Natural killer cell (primary cell): ENCODE data around the gene RHOC. TPM values are rescaled to one million over a fixed set of nuclear protein-coding genes. Genes with fewer than 3 reads are reported as not detected.

Experiments
- ATAC-seq, 3 donors: fragments of 150-1000 bp in 2 of 3; fragments of 200-7000 bp in 1 of 3; cut with Tn5 transposase; 1 replicate in 1 of 3; 2 replicates in 2 of 3; pipeline ENCODE4 v1.10.0; 2021; ENCODE audit warnings: mild to moderate bottlenecking in 2 of 3, moderate library complexity in 2 of 3
- DNase-seq, 2 donors: peaks; one replicate each; pipeline versions ENCODE4 v3.0.0 to v3.0.0-alpha.2; 2013 to 2021; ENCODE audit warnings: mixed read lengths in 1 of 2
- H3K27ac ChIP-seq: one replicate; pipeline ENCODE4 v1.5.1; 2013; ENCODE audit warnings: mild to moderate bottlenecking, low read length
- H3K27me3 ChIP-seq: one replicate; pipeline ENCODE4 v1.6.1; 2013; ENCODE audit warnings: low read length; ENCODE audit not compliant: control insufficient read depth, insufficient read depth
- H3K36me3 ChIP-seq: one replicate; pipeline ENCODE4 v1.6.1; 2013; ENCODE audit warnings: low read length; ENCODE audit not compliant: control insufficient read depth, insufficient read depth
- H3K4me1 ChIP-seq: one replicate; pipeline ENCODE4 v1.6.1; 2013; ENCODE audit warnings: low read length; ENCODE audit not compliant: control insufficient read depth, insufficient read depth
- H3K4me3 ChIP-seq: one replicate; pipeline ENCODE4 v1.5.1; 2013; ENCODE audit warnings: low read length
- H3K9me3 ChIP-seq: one replicate; pipeline ENCODE4 v1.6.1; 2013; ENCODE audit warnings: low read length; ENCODE audit not compliant: control insufficient read depth, insufficient read depth
- H3K27ac Mint-ChIP-seq, 2 donors: one replicate each; pipeline ENCODE4 v1.8.0; 2022; ENCODE audit warnings: mild to moderate bottlenecking in 2 of 2, mixed read lengths in 2 of 2, moderate library complexity in 1 of 2
- H3K27me3 Mint-ChIP-seq, 2 donors: one replicate each; pipeline ENCODE4 v1.8.0; 2022; ENCODE audit warnings: low read depth in 2 of 2, mixed read lengths in 2 of 2
- H3K36me3 Mint-ChIP-seq: one replicate; pipeline ENCODE4 v1.8.0; 2022; ENCODE audit warnings: mixed read lengths
- H3K4me1 Mint-ChIP-seq, 2 donors: one replicate each; pipeline ENCODE4 v1.8.0; 2022; ENCODE audit warnings: mixed read lengths in 2 of 2
- H3K4me3 Mint-ChIP-seq: one replicate; pipeline ENCODE4 v1.8.0; 2022; ENCODE audit warnings: mild to moderate bottlenecking, moderate library complexity, mixed read lengths
- H3K9me3 Mint-ChIP-seq, 2 donors: one replicate each; pipeline ENCODE4 v1.8.0; 2022; ENCODE audit warnings: mixed read lengths in 2 of 2
- WGBS: methylation state at CpG from one replicate; pipeline ENCODE4 v1.1.7; 2013; ENCODE audit warnings: missing lambda C conversion rate; ENCODE audit not compliant: insufficient coverage; 5-methylcytosine and 5-hydroxymethylcytosine counted together
- intact Hi-C: fragments of 100-400 bp; cut with micrococcal nuclease; formaldehyde crosslinking; loops from one replicate; pipeline ENCODE4 v1.14.2; 2022
- total RNA-seq, 4 donors: library from RNA; stranded (reverse); fragments of 120-200 nt in 1 of 4; gene quantifications; one replicate each; pipeline versions ENCODE4 v1.2.3 to v1.2.4, GENCODE V29; 2013 to 2022
- TF ChIP-seq, protein P1 (sequence below): fragments of 200-600 bp; IDR thresholded peaks from one replicate; pipeline ENCODE4 v1.8.0; 2022; ENCODE audit warnings: antibody characterized with exemption

The RHOC gene
- total RNA-seq, 3 donors from 2014 or later (not counting 1 experiment from before 2014, with no cell fraction given), result 161 to 199 (median 195) TPM

DNA sequence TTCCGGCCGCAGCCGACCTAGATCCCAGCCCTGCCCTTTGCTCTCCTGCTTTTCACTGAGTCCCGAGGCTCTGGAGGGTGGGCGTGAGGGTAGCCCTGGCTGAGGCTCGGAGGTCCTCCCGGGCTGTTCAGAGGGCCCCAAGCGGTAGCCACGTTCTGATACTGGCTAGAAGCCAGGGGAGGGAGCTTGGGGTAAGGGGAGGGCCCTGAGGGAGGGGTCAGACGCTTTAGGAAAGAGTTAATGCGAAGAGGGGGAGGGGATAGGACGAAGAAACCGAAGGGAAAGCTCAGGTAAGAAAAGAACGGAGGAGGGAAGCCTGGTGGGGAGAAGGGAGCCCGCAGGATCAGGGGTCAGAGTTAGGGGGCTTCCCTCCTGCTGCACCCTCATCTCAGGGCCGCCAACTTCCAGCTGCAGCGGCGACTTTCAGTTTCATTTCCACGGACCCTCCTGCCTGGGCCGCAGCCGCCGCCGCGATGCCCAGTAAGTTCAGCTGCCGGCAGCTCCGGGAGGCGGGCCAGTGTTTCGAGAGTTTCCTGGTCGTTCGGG is 32.4 kb downstream of the RHOC start, which contains the start of gene MOV10:
Gene MOV10, plus strand, starts transcription at position 220 of the 546 bp plus-strand sequence. Its CDS starts 254 bp downstream, at position 474.
- H3K27ac Mint-ChIP-seq, result peak within 1 kb of the TSS; percentile 95 to 98
- H3K9me3 Mint-ChIP-seq, result no peaks in the 10 kb centered on the region
- peaks cover 23% of the 10 kb centered on the region for H3K36me3 Mint-ChIP-seq
- H3K27ac ChIP-seq, result peak within 1 kb of the TSS; percentile 87
- H3K4me1 ChIP-seq, result peaks cover 18% of the 10 kb centered on the region
- intact Hi-C loops, result loop anchor here (1.0 to 2.0 kb wide), 2 partner anchors 30 to 55 kb away; partner anchors contain the start of genes CAPZA1 and ST7L
- H3K27me3 ChIP-seq, result no peaks in the 10 kb centered on the region
- peaks cover 23% of the 10 kb centered on the region for H3K36me3 ChIP-seq
- peak; percentile 82 to 87 (median 82) for ATAC-seq
- H3K4me3 Mint-ChIP-seq, result peak within 1 kb of the TSS; percentile 97
- 0% methylated on average over 30 of the region's 30 CpGs for WGBS
- H3K4me3 ChIP-seq, result peak within 1 kb of the TSS; percentile 84
- H3K9me3 ChIP-seq, result no peaks in the 10 kb centered on the region
- H3K4me1 Mint-ChIP-seq, result peaks cover 52 to 62% of the 10 kb centered on the region in 2 donors
- TF ChIP-seq, protein P1, sequence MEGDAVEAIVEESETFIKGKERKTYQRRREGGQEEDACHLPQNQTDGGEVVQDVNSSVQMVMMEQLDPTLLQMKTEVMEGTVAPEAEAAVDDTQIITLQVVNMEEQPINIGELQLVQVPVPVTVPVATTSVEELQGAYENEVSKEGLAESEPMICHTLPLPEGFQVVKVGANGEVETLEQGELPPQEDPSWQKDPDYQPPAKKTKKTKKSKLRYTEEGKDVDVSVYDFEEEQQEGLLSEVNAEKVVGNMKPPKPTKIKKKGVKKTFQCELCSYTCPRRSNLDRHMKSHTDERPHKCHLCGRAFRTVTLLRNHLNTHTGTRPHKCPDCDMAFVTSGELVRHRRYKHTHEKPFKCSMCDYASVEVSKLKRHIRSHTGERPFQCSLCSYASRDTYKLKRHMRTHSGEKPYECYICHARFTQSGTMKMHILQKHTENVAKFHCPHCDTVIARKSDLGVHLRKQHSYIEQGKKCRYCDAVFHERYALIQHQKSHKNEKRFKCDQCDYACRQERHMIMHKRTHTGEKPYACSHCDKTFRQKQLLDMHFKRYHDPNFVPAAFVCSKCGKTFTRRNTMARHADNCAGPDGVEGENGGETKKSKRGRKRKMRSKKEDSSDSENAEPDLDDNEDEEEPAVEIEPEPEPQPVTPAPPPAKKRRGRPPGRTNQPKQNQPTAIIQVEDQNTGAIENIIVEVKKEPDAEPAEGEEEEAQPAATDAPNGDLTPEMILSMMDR, result no peak
- H3K27me3 Mint-ChIP-seq, result no peaks in the 10 kb centered on the region
- DNase-seq, result peak; percentile 66 to 82

DNA sequence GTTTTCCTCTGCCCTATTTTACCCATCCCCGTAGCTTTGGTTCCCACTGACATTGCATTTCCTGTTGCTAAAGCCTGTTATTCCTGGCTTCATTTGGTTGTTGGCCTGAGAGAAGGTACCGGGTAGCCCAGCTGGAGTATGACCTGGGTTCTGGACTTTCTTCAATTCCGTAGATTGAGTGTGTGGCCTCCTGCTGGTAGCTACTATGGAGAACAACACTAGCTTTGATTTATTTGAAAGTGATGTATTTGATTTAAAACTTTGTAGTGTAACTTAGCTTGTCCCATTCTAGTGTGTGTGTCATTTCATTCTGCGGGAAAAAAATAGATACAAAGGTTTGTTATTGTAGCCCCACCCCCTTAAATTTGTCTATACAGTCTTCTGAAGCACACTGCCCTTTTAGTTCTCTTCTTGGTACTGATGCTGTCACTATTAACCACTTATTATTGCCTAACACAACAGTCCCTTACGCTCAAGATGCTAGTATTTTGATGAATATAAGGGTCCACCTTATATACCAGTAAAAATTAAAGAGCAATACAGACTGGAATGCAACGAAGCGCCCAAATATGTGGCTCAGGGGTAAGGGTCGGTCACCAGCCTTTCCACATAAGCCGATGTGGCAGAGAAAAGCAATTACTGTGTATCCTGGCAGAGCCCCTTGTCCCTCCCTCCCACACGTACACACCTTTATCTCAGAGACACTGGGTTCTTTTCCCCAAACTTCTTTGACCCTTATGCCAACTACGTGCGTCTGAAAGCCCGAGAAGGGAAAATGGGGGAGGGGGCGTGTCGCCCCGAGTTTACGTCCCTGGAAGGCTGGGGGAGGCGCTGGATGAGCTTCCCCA is 33.1 kb downstream of the RHOC start:
- Histone ChIP-seq H3K27ac (peak overlapping the region; percentile 87), H3K9me3 (no peaks in the 10 kb centered on the region), H3K36me3 (peaks cover 29% of the 10 kb centered on the region), H3K4me3 (peak overlapping the region; percentile 84), H3K27me3 (no peaks in the 10 kb centered on the region), H3K4me1 (peaks cover 18% of the 10 kb centered on the region)
- Mint-ChIP-seq H3K36me3 (peaks cover 30% of the 10 kb centered on the region), H3K4me1 (peaks cover 54 to 62% of the 10 kb centered on the region in 2 donors), H3K27ac (peak overlapping the region; percentile 95 to 98), H3K4me3 (peak overlapping the region; percentile 97), H3K9me3 (no peaks in the 10 kb centered on the region), H3K27me3 (no peaks in the 10 kb centered on the region)
- intact Hi-C loops, result loop anchor here (1.0 to 2.0 kb wide), 2 partner anchors 31 to 55 kb away; partner anchors contain the start of genes CAPZA1 and ST7L
- 14% methylated on average over 16 of the region's 18 CpGs for WGBS
- TF ChIP-seq, protein P1, result no peak
- peak in 1 of 3 donors; percentile 8 for ATAC-seq
- peak in 1 of 2 donors; percentile 59 for DNase-seq

DNA sequence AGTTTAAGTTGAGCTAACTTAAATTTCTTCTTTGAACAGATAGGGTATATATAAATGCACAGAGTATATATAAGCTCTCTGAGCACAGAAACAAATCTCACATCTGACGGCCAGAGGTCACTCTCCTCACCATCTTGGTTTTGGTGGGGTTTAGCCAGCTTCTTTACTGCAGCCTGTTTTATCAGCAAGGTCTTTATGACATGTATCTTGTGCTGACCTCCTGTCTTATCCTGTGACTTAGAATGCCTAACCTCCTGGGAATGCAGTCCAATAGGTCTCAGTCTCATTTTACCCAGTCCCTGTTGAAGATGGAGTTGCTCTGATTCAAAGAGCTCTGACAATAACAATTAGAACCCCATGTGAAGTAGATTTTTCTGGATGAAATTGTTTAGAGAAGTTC is 34.1 kb downstream of the RHOC start:
- no peak overlapping the region for H3K27ac ChIP-seq

More for the DNA sequence above, 34.1 kb downstream of the RHOC start:
- Mint-ChIP-seq H3K9me3 (no peaks in the 10 kb centered on the region), H3K27ac (peak overlapping the region; percentile 95 to 98), H3K36me3 (peaks cover 30% of the 10 kb centered on the region), H3K27me3 (no peaks in the 10 kb centered on the region), H3K4me1 (peaks cover 50 to 59% of the 10 kb centered on the region in 2 donors), H3K4me3 (peak overlapping the region; percentile 71)
- TF ChIP-seq, protein P1, result no peak
- 100% methylated on average over 1 of the region's 1 CpG for WGBS
- Histone ChIP-seq H3K4me3 (no peak overlapping the region), H3K4me1 (peaks cover 21% of the 10 kb centered on the region), H3K36me3 (peaks cover 30% of the 10 kb centered on the region), H3K9me3 (no peaks in the 10 kb centered on the region), H3K27me3 (no peaks in the 10 kb centered on the region)
- intact Hi-C loops, result no loop called here
- ATAC-seq, result no peak
- DNase-seq, result no peak
